HepG2 (cell line): ENCODE measurements around the gene NEXMIF. TPM values are rescaled to one million over a fixed set of nuclear protein-coding genes. Genes with fewer than 3 reads are reported as not detected.

Experiments
- ATAC-seq: fragments of 200-7000 bp; cut with Tn5 transposase; 3 replicates; pipeline ENCODE4 v1.9.1; 2020; ENCODE audit warnings: mild to moderate bottlenecking, moderate library complexity
- BruUV-seq: library from RNA; stranded (reverse); fragments of 400-500 nt; replicated peaks from 2 replicates; lab custom pipeline; 2021; lab: Mats Ljungman, UMichigan
- CTCF ChIA-PET: fragments of 300-600 bp; formaldehyde crosslinking; extraction: SDS; loops from one replicate; lab custom pipeline; 2021; ENCODE audit warnings: low total read pairs, inconsistent platforms, low intra/inter-chr PET ratio; lab: Yijun Ruan, JAX
- POLR2A ChIA-PET: fragments of 350-600 bp; sonication (Branson Sonifier 250); formaldehyde crosslinking; loops from one replicate; lab custom pipeline; 2020; ENCODE audit warnings: antibody characterized with exemption, inconsistent platforms; lab: Yijun Ruan, JAX
- DNase-seq: peaks from one replicate; pipeline ENCODE4 v3.0.0-alpha.2; 2015; ENCODE audit warnings: low spot score
- FAIRE-seq: peaks from 3 replicates; lab custom pipeline; 2011; peaks lifted over from hg19 to GRCh38; lab: Jason Lieb, UNC
- H2AFZ ChIP-seq: one replicate; pipeline ENCODE4 v1.6.1; 2011; ENCODE audit warnings: low read length, inconsistent platforms
- H3K27ac ChIP-seq: fragments of 300-600 bp; 3 replicates; pipeline ENCODE4 v1.8.0; 2011; ENCODE audit warnings: mixed run types, mild to moderate bottlenecking, mixed read lengths, low read length, inconsistent platforms; ENCODE audit not compliant: insufficient read depth; ENCODE audit errors: extremely low read length
- H3K27me3 ChIP-seq, 2 experiments: fragments of 200-600 bp in 1 of 2; 2 replicates in 1 of 2; 3 replicates in 1 of 2; pipeline versions ENCODE4 v1.6.0 to v1.8.0; 2011; ENCODE audit warnings: low read length in 2 of 2, mild to moderate bottlenecking in 2 of 2, moderate library complexity in 2 of 2, inconsistent platforms in 1 of 2; ENCODE audit not compliant: insufficient read depth in 2 of 2, control insufficient read depth in 1 of 2
- H3K36me3 ChIP-seq, 2 experiments: fragments of 200-600 bp in 1 of 2; replicated peaks in 1 of 2; 2 replicates in 1 of 2; 3 replicates in 1 of 2; pipeline versions ENCODE4 v1.5.1 to v1.8.0; 2011; ENCODE audit warnings: low read length in 2 of 2, inconsistent platforms in 1 of 2; ENCODE audit not compliant: insufficient read depth in 2 of 2, control insufficient read depth in 1 of 2
- H3K4me1 ChIP-seq: 2 replicates; pipeline ENCODE4 v1.5.1; 2012; ENCODE audit warnings: low read length, inconsistent platforms; ENCODE audit not compliant: insufficient read depth
- H3K4me2 ChIP-seq: 2 replicates; pipeline ENCODE4 v1.6.0; 2011; ENCODE audit warnings: low read depth, low read length, inconsistent platforms
- H3K4me3 ChIP-seq, 3 experiments: fragments of 200-600 bp in 1 of 3; sonication (generic), shearing (Covaris generic) in 1 of 3; replicated peaks in 1 of 3; 2 replicates each; pipeline ENCODE4 v1.5.1; 2011 to 2016; ENCODE audit warnings: low read length in 3 of 3, inconsistent platforms in 2 of 3, low read depth in 2 of 3, mild to moderate bottlenecking in 2 of 3, control low read depth in 1 of 3, mixed read lengths in 1 of 3; ENCODE audit not compliant: insufficient read depth in 1 of 3
- H3K79me2 ChIP-seq: one replicate; pipeline ENCODE4 v1.6.1; 2011; ENCODE audit warnings: low read length, inconsistent platforms; ENCODE audit not compliant: insufficient read depth
- H3K9ac ChIP-seq: 2 replicates; pipeline ENCODE4 v1.6.0; 2011; ENCODE audit warnings: mild to moderate bottlenecking, low read depth, low read length, inconsistent platforms; ENCODE audit not compliant: insufficient read depth
- H3K9me3 ChIP-seq: 2 replicates; pipeline ENCODE4 v1.5.1; 2012; ENCODE audit warnings: mild to moderate bottlenecking, low read length
- H4K20me1 ChIP-seq: 2 replicates; pipeline ENCODE4 v1.6.0; 2011; ENCODE audit warnings: inconsistent platforms, mild to moderate bottlenecking, low read length, moderate library complexity; ENCODE audit not compliant: insufficient read depth
- AKNA ChIP-seq: sonication (generic); formaldehyde crosslinking; IDR thresholded peaks from 2 replicates; pipeline ENCODE4 v1.4.0; 2020; ENCODE audit warnings: missing genetic modification reagents, borderline replicate concordance
- ARID5B ChIP-seq: IDR thresholded peaks from 2 replicates; pipeline ENCODE4 v1.4.0; 2020; ENCODE audit warnings: mild to moderate bottlenecking, missing genetic modification reagents
- GMEB1 ChIP-seq: sonication (generic); formaldehyde crosslinking; IDR thresholded peaks from 2 replicates; pipeline ENCODE4 v1.5.1; 2020; ENCODE audit warnings: missing genetic modification reagents, mild to moderate bottlenecking, borderline replicate concordance
- HMGXB4 ChIP-seq, 2 experiments: sonication (generic) in 1 of 2; formaldehyde crosslinking in 1 of 2; IDR thresholded peaks; 2 replicates each; pipeline versions ENCODE4 v1.4.0 to v1.6.1; 2018 to 2020; ENCODE audit warnings: missing genetic modification reagents in 2 of 2, borderline replicate concordance in 1 of 2, low read depth in 1 of 2, mild to moderate bottlenecking in 1 of 2, missing biosample characterization in 1 of 2
- KLF6 ChIP-seq: IDR thresholded peaks from 2 replicates; pipeline ENCODE4 v1.8.0; 2016; ENCODE audit warnings: missing biosample characterization, missing genetic modification reagents
- PHB2 ChIP-seq: fragments of 450-650 bp; IDR thresholded peaks from 2 replicates; pipeline ENCODE4 v1.6.1; 2018; ENCODE audit not compliant: partially characterized antibody
- THAP7 ChIP-seq: sonication (generic); formaldehyde crosslinking; IDR thresholded peaks from 2 replicates; pipeline ENCODE4 v1.8.1; 2023; ENCODE audit warnings: mild to moderate bottlenecking, missing genetic modification reagents
- ZNF33A ChIP-seq: sonication (generic); formaldehyde crosslinking; IDR thresholded peaks from 2 replicates; pipeline ENCODE4 v1.5.1; 2020; ENCODE audit warnings: missing genetic modification reagents, mild to moderate bottlenecking, moderate library complexity, borderline replicate concordance
- ZNF552 ChIP-seq: sonication (generic); formaldehyde crosslinking; IDR thresholded peaks from 2 replicates; pipeline ENCODE4 v1.9.0; 2022; ENCODE audit warnings: missing genetic modification reagents, mild to moderate bottlenecking, borderline replicate concordance
- WGBS: methylation state at CpG from one replicate; pipeline ENCODE4 v1.1.6; 2017; ENCODE audit warnings: low lambda C conversion rate; 5-methylcytosine and 5-hydroxymethylcytosine counted together
- in situ Hi-C: cut with HindIII; loops from 2 replicates; pipeline ENCODE4 v1.10.0; 2017; ENCODE audit warnings: low pct_unique_long_range_greater_than_20kb; ENCODE audit not compliant: extremely low pct_ligation_motif_present
- intact Hi-C: fragments of 100-400 bp; cut with micrococcal nuclease; formaldehyde crosslinking; loops from one replicate; pipeline ENCODE4 v1.10.0; 2022; ENCODE audit not compliant: unreplicated experiment
- polyA plus RNA-seq, 8 experiments: library from polyadenylated mRNA; depleted of rRNA in 3 of 8; stranded (reverse) in 7 of 8; unstranded in 1 of 8; fragments of >200 nt; fragmentation: Illumina TruSeq in 4 of 8; extraction: Trizol in 4 of 8; gene quantifications; 2 replicates each; pipeline versions ENCODE4 v1.2.1 to v1.2.3, GENCODE V29; 2011 to 2016; ENCODE audit warnings: low read depth in 4 of 8, missing spikeins in 1 of 8, mixed read lengths in 1 of 8; ENCODE audit not compliant: insufficient read depth in 1 of 8
- total RNA-seq, 5 experiments: library from RNA; depleted of rRNA; stranded (reverse); fragments of >200 nt; fragmentation: Illumina TruSeq; extraction: Trizol; gene quantifications; 2 replicates each; pipeline ENCODE4 v1.2.3, GENCODE V29; 2016; ENCODE audit warnings: low read depth in 1 of 5

NEXMIF gene
- total and polyA plus RNA-seq, 2 of the 13 experiments (the other 11 are each of a cell fraction or from before 2014, with no cell fraction given), result under 0.01 TPM; not detected in 1

- Histone ChIP-seq H3K27ac (no peak overlapping the region), H3K9ac (no peak overlapping the region), H3K27me3 (no peaks in the 10 kb centered on the region), H3K4me1 (no peaks in the 10 kb centered on the region), H2AFZ (no peak overlapping the region), H3K4me3 (no peak overlapping the region), H3K4me2 (no peak overlapping the region), H4K20me1 (no peaks in the 10 kb centered on the region), H3K79me2 (no peaks in the 10 kb centered on the region), H3K36me3 (no peaks in the 10 kb centered on the region), H3K9me3 (no peaks in the 10 kb centered on the region)
- WGBS, result 7% methylated on average over 3 of the region's 5 CpGs
- POLR2A ChIA-PET, result no interaction called here
- CTCF ChIA-PET, result no interaction called here
- ATAC-seq, result no peak
- intact Hi-C loops, result no loop called here
- in situ Hi-C loops, result no loop called here
- no peak for FAIRE-seq
- BruUV-seq, result no TSS peak
- DNase-seq, result no peak
- TF ChIP-seq ZNF33A (no peak), GMEB1 (CRISPR knock-in tag) (no peak), KLF6 (no peak), ARID5B (no peak), PHB2 (no peak), ZNF552 (CRISPR knock-in tag) (no peak), AKNA (CRISPR knock-in tag) (no peak), HMGXB4 (CRISPR knock-in tag; IDR thresholded peaks at IDR 0.05; ENCODE audit: borderline replicate concordance in 1 of 2, low read depth in 1 of 2) (no peak), THAP7 (no peak)
These were observed 120.7 kb downstream of the NEXMIF start for GRCh38 chrX:74804574-74804973.
